ENCODE measurements around the gene FRMD4A. TPM values are rescaled to one million over a fixed set of nuclear protein-coding genes. Genes with fewer than 3 reads are reported as not detected.

Gene FRMD4A
- total RNA-seq, 2 experiments from 2014 or later, result 3.1 to 3.7 TPM

DNA sequence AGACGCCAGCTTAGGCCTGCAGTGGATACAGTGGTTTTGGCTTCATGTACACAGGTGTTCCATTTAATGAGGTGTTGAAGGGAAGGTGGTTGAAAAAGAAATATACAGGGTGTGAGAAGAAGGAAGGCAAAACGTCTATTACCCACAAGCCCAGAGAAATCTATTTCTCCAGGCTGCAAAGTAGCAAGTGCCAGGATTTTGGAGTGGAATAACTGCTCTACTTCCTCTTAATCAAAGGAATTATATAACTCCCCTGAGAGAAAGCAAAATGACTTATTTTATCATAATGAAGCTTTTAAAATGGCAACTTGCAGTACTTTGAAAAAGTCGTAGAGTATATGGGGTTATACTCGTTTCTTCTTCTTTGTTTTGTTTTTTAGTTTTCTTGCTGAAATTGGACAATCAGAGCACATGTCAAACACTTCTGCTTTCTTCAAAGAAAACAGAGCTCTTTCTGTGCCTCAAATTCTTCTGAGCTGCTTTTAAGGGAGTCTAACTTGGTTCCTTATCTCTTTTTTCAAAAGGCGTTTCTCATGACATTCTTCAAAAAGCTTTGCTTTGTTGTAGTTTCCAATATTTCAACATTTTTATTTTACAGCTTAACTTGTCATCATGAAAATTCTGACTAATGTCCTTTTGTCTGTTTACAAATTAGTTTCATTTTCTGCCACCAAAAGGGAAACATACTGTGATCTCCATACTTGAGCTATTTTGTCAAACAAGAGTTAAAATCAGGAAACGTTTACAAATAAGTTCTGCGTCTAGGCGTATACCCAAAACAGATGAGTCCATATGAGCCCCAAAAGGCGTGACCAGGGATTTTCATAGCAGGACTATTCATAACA is 289.7 kb downstream of the FRMD4A start:
- H3K4me3 ChIP-seq (ENCODE audit: low read length), result no peak overlapping the region
- H3K36me3 ChIP-seq (ENCODE audit: insufficient read depth, low read length), result no peaks in the 10 kb centered on the region
- no peaks in the 10 kb centered on the region for H3K27me3 ChIP-seq (ENCODE audit: control insufficient read depth in 1 of 2, insufficient read depth in 2 of 2, low read length in 2 of 2)
- no peaks in the 10 kb centered on the region for H3K4me1 ChIP-seq (ENCODE audit: insufficient read depth, low read length)
- TF ChIP-seq, protein P1, sequence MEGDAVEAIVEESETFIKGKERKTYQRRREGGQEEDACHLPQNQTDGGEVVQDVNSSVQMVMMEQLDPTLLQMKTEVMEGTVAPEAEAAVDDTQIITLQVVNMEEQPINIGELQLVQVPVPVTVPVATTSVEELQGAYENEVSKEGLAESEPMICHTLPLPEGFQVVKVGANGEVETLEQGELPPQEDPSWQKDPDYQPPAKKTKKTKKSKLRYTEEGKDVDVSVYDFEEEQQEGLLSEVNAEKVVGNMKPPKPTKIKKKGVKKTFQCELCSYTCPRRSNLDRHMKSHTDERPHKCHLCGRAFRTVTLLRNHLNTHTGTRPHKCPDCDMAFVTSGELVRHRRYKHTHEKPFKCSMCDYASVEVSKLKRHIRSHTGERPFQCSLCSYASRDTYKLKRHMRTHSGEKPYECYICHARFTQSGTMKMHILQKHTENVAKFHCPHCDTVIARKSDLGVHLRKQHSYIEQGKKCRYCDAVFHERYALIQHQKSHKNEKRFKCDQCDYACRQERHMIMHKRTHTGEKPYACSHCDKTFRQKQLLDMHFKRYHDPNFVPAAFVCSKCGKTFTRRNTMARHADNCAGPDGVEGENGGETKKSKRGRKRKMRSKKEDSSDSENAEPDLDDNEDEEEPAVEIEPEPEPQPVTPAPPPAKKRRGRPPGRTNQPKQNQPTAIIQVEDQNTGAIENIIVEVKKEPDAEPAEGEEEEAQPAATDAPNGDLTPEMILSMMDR (IDR thresholded peaks at IDR 0.05), result no peak
- ChIA-PET CTCF (interaction anchor here (1.4 kb wide), 1 partner anchor 8 kb away, joined by 3 read pairs; no protein-coding TSS in a partner anchor), POLR2A (interaction anchor here (0.6 kb wide), 1 partner anchor 34 kb away, joined by 3 read pairs; no protein-coding TSS in a partner anchor)
- Mint-ChIP-seq H3K36me3 (ENCODE audit: low read depth) (no peaks in the 10 kb centered on the region), H3K4me3 (no peak overlapping the region), H3K9me3 (peaks cover 2% of the 10 kb centered on the region), H3K27ac (no peak overlapping the region), H3K27me3 (no peaks in the 10 kb centered on the region), H3K4me1 (ENCODE audit: low read depth) (peaks cover 11% of the 10 kb centered on the region)
- no peaks in the 10 kb centered on the region for H3K9me3 ChIP-seq (ENCODE audit: control insufficient read depth in 1 of 2, insufficient read depth in 1 of 2, low read length in 2 of 2)
- intact Hi-C loops (cut with DNase I, micrococcal nuclease), result loop anchor here in 1 of 2 experiments (5.0 kb wide), 1 partner anchor 39 kb away; no protein-coding TSS in a partner anchor
- ATAC-seq (ENCODE audit: poor library complexity) (no peak), DNase-seq (peak in 1 of 14 experiments; percentile 11)
- no peak overlapping the region for H3K27ac ChIP-seq (ENCODE audit: low read depth in 1 of 2, low read length in 2 of 2)

DNA sequence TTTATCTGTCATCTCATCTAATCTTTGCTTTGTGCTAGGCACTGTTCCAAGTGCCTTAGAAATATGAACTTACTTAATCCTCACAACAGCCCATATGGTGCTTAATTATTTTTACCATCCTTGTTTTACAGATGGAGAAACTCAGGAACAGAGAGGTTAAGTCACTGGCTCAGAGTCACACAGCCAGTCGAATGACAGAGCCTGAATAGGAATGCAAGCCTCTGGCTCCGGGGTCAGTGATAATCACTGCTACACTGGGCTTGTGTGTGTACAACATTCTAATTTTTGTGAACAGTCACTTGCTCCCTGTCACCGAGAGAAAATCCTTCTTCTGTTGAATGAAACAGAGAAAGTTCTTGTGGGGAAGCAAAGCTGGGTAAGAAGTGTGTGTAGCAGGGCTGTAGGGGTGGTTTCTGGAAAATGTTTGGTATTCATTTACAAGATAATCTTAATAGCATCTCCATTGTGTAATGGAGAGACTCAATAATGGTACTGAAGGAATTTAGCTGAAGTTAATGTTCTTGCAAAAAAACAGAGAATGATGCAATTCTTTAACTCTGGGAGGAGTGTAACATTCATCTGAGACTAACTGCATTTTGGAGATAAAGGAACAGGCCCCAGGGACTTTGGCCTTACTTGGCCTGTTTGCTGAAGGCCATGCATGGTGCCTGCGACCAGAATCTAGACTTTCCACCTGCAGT is 290.6 kb downstream of the FRMD4A start:
- Histone ChIP-seq H3K4me3 (ENCODE audit: low read length) (no peak overlapping the region), H3K27ac (ENCODE audit: low read depth in 1 of 2, low read length in 2 of 2) (no peak overlapping the region), H3K4me1 (ENCODE audit: insufficient read depth, low read length) (no peaks in the 10 kb centered on the region), H3K9me3 (ENCODE audit: control insufficient read depth in 1 of 2, insufficient read depth in 1 of 2, low read length in 2 of 2) (no peaks in the 10 kb centered on the region), H3K36me3 (ENCODE audit: insufficient read depth, low read length) (no peaks in the 10 kb centered on the region), H3K27me3 (ENCODE audit: control insufficient read depth in 1 of 2, insufficient read depth in 2 of 2, low read length in 2 of 2) (no peaks in the 10 kb centered on the region)
- Mint-ChIP-seq H3K36me3 (ENCODE audit: low read depth) (no peaks in the 10 kb centered on the region), H3K27ac (no peak overlapping the region), H3K27me3 (no peaks in the 10 kb centered on the region), H3K9me3 (peaks cover 2% of the 10 kb centered on the region), H3K4me3 (no peak overlapping the region), H3K4me1 (ENCODE audit: low read depth) (peaks cover 11% of the 10 kb centered on the region)
- ChIA-PET CTCF (no interaction called here), POLR2A (no interaction called here)
- intact Hi-C loops (cut with DNase I, micrococcal nuclease), result loop anchor here in 1 of 2 experiments (5.0 kb wide), 1 partner anchor 38 kb away; no protein-coding TSS in a partner anchor
- DNase-seq (no peak), ATAC-seq (ENCODE audit: poor library complexity) (no peak)
- TF ChIP-seq, protein P1 (IDR thresholded peaks at IDR 0.05), result no peak

DNA sequence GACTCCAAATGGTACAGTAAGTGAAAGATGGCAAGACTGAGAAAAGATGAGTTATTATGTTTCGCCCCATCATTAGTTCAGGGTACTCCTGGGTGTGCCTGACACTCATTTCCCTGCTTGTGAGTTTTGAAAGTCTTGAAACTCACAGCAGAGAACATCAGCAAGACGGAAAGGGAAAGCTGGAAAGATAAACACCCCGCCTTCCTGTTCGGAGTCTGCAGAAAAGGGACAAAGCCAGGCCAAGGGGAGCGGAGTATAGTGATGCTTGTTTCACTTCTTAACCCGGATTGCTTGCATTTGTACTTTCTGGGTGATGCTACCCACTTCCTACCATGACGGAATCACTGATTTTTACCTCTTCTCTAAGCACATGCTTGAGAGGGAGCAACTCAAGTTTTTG is 294.5 kb downstream of the FRMD4A start:
- Histone ChIP-seq H3K27ac (ENCODE audit: low read depth in 1 of 2, low read length in 2 of 2) (no peak overlapping the region), H3K36me3 (ENCODE audit: insufficient read depth, low read length) (no peaks in the 10 kb centered on the region), H3K27me3 (ENCODE audit: control insufficient read depth in 1 of 2, insufficient read depth in 2 of 2, low read length in 2 of 2) (no peaks in the 10 kb centered on the region), H3K9me3 (ENCODE audit: control insufficient read depth in 1 of 2, insufficient read depth in 1 of 2, low read length in 2 of 2) (peaks cover 0 to 4% of the 10 kb centered on the region in 2 experiments), H3K4me1 (ENCODE audit: insufficient read depth, low read length) (peaks cover 6% of the 10 kb centered on the region), H3K4me3 (ENCODE audit: low read length) (no peak overlapping the region)
- Mint-ChIP-seq H3K27me3 (no peaks in the 10 kb centered on the region), H3K4me1 (ENCODE audit: low read depth) (peaks cover 16% of the 10 kb centered on the region), H3K27ac (no peak overlapping the region), H3K36me3 (ENCODE audit: low read depth) (no peaks in the 10 kb centered on the region), H3K4me3 (no peak overlapping the region), H3K9me3 (no peaks in the 10 kb centered on the region)
- intact Hi-C loops (cut with DNase I, micrococcal nuclease), result no loop called here
- POLR2A ChIA-PET, result no interaction called here
- ATAC-seq (ENCODE audit: poor library complexity) (no peak), DNase-seq (no peak)
- TF ChIP-seq, protein P1 (IDR thresholded peaks at IDR 0.05), result no peak
- CTCF ChIA-PET, result no interaction called here
